Measurements from ENCODE around the gene B3GALT4. TPM values are rescaled to one million over a fixed set of nuclear protein-coding genes. Genes with fewer than 3 reads are reported as not detected.
"Not testable (repeated sequence)": the region's sequence is repeated elsewhere in the genome, so short reads cannot be mapped to it uniquely, and the experiment has no call there.

B3GALT4 gene
- total RNA-seq, 1 donor from 2014 or later: 15.9 TPM

GRCh38 chr6:33272275-33273128 lies 4.4 kb upstream of the B3GALT4 start:
- peak overlapping the region; percentile 91 to 96 for H3K27ac ChIP-seq
- H3K9me3 ChIP-seq: no peaks in the 10 kb centered on the region
- intact Hi-C loops (cut with DNase I): loop anchor here (2.0 to 5.0 kb wide), 3 partner anchors 118 to 1370 kb away; partner anchors contain the start of genes CUTA, KIFC1 and ZBTB12
- peak overlapping the region; percentile 71 to 94 for H3K4me3 ChIP-seq
- no peaks in the 10 kb centered on the region for H3K27me3 ChIP-seq
- H3K4me1 ChIP-seq: peaks cover 9 to 43% of the 10 kb centered on the region in 2 donors
- no peak for TF ChIP-seq CTCF (IDR thresholded peaks at IDR 0.05)
- no peak for DNase-seq (ENCODE audit: low spot score in 2 of 2)
- peaks cover 30 to 51% of the 10 kb centered on the region in 2 donors for H3K36me3 ChIP-seq

- Histone ChIP-seq H3K4me1 (peaks cover 9 to 46% of the 10 kb centered on the region in 2 donors), H3K27me3 (no peaks in the 10 kb centered on the region), H3K27ac (peak overlapping the region in 1 of 2 donors; percentile 91), H3K9me3 (no peaks in the 10 kb centered on the region), H3K36me3 (peaks cover 22 to 44% of the 10 kb centered on the region in 2 donors), H3K4me3 (peak overlapping the region in 1 of 2 donors; percentile 71)
- intact Hi-C loops (cut with DNase I): loop anchor here (2.0 to 5.0 kb wide), 3 partner anchors 117 to 1371 kb away; partner anchors contain the start of genes CUTA, KIFC1 and ZBTB12
- DNase-seq (ENCODE audit: low spot score in 2 of 2): no peak
- no peak for TF ChIP-seq CTCF (IDR thresholded peaks at IDR 0.05)
Observed at GRCh38 chr6:33273129-33273923, 3.6 kb upstream of the B3GALT4 start.

GRCh38 chr6:33273924-33274902 lies 2.7 kb upstream of the B3GALT4 start:
- no peak for TF ChIP-seq CTCF (IDR thresholded peaks at IDR 0.05)
- intact Hi-C loops (cut with DNase I): loop anchor here (2.0 to 5.0 kb wide), 3 partner anchors 117 to 1372 kb away; partner anchors contain the start of genes CUTA, KIFC1 and ZBTB12
- no peak overlapping the region for H3K4me3 ChIP-seq
- no peak overlapping the region for H3K27ac ChIP-seq
- peaks cover 19 to 35% of the 10 kb centered on the region in 2 donors for H3K36me3 ChIP-seq
- no peak for DNase-seq (ENCODE audit: low spot score in 2 of 2)
- H3K27me3 ChIP-seq: no peaks in the 10 kb centered on the region
- H3K9me3 ChIP-seq: no peaks in the 10 kb centered on the region
- peaks cover 9 to 46% of the 10 kb centered on the region in 2 donors for H3K4me1 ChIP-seq

- intact Hi-C loops (cut with DNase I); DNase-seq (ENCODE audit: low spot score in 2 of 2); H3K9me3 ChIP-seq; H3K27me3 ChIP-seq: not testable (repeated sequence)
- Histone ChIP-seq H3K27ac (peak overlapping the region; percentile 85 to 93), H3K4me3 (peak overlapping the region; percentile 69 to 80), H3K36me3 (peaks cover 22 to 42% of the 10 kb centered on the region in 2 donors), H3K4me1 (peaks cover 9 to 39% of the 10 kb centered on the region in 2 donors)
Observed at GRCh38 chr6:33275795-33276580, 935 bp upstream of the B3GALT4 start.

GRCh38 chr6:33276581-33276863 lies 401 bp upstream of the B3GALT4 start:
- Histone ChIP-seq H3K4me1 (peaks cover 9 to 36% of the 10 kb centered on the region in 2 donors), H3K27ac (peak overlapping the region; percentile 85 to 93)
- intact Hi-C loops (cut with DNase I): no loop called here

More at GRCh38 chr6:33276581-33276863, 401 bp upstream of the B3GALT4 start:
- Histone ChIP-seq H3K36me3 (peaks cover 22 to 42% of the 10 kb centered on the region in 2 donors), H3K4me3 (peak overlapping the region; percentile 69 to 80), H3K9me3 (no peaks in the 10 kb centered on the region), H3K27me3 (no peaks in the 10 kb centered on the region)
- TF ChIP-seq CTCF (IDR thresholded peaks at IDR 0.05): no peak
- DNase-seq (ENCODE audit: low spot score in 2 of 2): no peak

Measured in ascending aorta (tissue), 2 donors.